ENCODE results near the gene SLC30A10.
"Not testable (repeated sequence)": the region's sequence is repeated elsewhere in the genome, so short reads cannot be mapped to it uniquely, and the experiment has no call there.

Gene SLC30A10

DNA sequence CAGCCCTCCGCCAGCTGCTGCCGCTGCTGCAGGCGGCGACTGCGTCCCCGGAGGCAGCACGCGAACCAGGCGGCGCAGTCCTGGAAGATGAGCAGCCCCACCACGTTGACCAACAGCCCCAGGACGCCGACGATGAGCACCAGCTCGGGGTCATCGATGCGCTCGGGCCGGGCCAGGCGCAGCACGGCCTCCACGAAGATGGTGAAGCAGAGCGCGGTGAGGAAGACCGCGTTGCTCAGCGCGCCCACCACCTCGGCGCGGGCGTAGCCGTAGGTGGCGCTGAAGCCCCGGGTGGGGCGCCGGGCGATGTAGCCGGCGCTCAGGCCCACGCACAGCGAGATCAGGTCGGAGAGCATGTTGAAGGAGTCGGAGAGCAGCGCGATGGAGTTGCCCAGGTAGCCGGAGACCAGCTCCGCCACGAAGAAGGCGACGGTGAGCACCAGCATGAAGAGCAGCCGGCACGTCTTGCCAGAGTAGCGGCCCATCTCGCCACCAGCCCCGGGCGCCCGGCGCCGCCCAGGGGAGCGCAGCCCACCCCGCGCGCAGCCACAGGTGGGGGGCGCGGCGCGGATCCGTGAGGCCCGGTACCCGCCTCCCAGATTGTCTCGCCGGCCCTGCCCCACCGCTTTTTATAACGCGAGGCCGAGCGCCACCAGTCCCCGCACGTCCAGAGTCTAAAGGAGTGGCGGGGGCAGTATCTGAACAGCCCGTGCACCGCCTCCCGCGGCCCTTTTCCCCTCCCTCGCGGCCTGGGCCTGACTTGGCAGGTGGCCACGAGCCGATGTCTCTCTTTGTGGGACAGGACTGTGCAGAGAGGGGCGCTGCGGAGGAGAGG lies at the start of gene SLC30A10:
TSS of gene SLC30A10 (minus strand) at position 602 of the 835 bp plus-strand sequence. CDS start at position 485, 117 bp downstream.
- no peak for DNase-seq (ENCODE audit: low read depth in 2 of 2)

DNA sequence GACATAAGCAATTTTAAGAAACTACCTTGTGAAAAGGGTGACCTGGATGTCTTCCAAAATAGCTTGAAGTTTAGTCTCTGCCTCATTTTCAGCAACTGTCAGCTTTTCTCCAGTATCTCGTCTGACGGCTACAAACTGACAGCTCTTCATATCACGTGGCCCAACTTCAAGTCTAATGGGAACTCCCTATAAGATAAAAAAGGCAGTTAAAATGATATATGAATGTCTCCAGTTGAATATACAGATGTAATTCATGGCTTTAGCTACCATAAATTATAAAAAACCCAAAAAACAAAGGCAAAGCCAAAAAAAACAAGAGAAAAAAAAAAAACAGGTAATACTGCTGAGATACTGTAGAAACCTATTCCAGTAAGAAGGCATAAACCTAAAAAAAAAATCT lies 44.9 kb upstream of the SLC30A10 start:
- no peak for DNase-seq (ENCODE audit: low read depth in 2 of 2)

DNA sequence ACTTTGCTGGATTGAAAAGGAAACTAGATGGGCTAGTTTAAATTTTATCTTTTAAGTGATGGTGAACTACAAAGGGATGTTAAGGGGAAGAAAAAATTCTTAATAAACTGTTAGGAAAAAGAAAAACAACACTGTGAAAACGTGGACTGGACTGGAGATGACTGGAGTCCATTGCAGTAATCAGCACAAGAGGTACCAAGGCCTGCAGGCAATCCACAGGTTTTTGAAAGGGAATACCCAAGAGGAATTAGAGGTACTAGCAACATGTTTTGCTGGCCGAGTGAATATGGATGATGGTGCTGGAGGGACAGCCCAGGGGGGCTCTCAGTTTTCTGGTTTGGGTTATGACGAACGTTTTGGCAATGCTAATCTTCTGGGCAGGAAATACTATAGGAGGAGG lies 39.0 kb upstream of the SLC30A10 start:
- no peak for DNase-seq (ENCODE audit: low read depth in 2 of 2)

DNA sequence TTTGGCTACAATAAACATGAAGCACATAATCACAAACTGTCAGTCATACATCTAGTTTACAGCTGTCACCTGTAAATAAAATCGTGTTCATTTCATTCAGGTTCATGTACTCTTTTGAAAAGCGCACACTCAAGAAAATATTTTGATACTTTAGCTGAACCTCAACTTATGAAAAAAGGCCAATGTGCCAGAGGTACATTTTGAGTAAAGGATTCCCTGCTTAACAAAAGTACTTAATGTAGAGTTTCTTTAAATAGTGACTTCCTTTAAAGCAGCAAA lies 37.7 kb upstream of the SLC30A10 start:
- DNase-seq (ENCODE audit: low read depth in 2 of 2) = no peak

DNA sequence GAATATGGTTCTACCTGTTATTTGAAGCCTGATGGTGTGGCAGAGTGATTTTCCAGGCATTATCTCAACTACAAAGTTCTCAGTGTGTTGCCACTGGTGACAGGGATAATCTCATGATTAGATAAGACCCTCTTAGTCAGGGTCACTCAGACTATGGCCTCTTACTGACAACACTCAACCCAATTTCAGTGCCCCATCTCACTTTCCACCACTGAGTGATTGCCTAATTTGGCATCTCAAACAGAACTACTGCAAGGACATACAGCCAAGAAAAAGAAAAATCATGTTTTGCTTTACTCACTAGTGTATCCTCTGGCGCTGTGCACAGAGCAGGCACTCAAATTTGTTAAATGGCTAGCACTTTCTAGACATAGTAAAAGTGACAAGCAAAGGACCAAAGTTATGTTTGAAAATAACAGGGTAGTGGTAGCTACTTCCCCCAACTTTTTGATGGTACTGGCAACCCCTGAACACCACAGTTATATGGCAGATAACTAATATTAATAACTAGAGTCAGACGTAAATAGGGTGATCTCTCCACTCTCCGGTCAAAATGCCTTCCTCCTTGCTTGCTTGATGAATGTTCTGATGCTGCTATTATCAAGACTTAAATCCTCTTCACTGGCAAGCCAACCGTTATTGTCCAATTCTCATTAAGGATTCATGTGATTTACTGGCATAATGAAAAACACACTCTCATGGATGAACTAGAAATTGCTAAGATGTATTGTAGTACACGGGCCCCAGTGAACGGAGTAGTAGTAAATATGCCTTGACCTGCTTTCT lies 37.1 kb upstream of the SLC30A10 start:
- DNase-seq (ENCODE audit: low read depth in 2 of 2) = no peak

DNA sequence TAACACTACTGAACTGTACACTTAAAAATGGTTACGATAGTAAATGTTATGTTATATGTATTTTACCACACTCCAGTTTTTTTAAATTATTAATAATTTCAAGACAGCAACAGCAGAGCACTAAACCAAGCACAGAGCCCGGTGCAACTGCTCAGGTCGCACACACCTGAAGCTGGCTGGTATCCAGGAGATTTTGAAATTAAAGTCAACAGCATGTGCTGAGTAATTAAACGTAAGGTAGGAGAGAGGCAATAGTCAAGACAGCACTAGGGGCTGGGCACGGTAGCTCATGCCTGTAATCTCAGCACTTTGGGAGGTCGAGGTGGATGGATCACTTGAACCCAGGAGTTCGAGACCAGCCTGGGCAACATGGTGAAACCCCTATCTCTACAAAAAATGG lies 35.1 kb upstream of the SLC30A10 start:
- DNase-seq (ENCODE audit: low read depth in 2 of 2) = no peak

DNA sequence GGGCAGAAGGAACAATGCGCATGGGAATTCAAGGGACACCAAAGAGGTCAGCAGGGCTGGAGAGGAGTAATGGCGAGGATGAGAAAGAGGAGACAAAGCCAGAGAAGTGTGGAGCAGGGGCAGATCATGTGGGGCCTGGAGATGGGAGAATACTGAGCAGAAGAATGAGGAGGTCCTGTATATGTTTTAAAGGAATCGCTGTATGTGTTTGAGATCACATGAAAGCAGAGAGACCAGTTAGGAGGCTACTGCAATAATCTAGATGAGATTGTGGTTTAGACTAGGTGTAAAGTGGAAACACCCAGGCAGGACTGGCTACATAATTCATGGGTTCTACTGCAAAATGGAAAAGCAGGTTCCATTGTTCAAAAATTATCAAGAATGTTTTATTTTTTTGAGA lies 33.3 kb upstream of the SLC30A10 start:
- no peak for DNase-seq (ENCODE audit: low read depth in 2 of 2)

DNA sequence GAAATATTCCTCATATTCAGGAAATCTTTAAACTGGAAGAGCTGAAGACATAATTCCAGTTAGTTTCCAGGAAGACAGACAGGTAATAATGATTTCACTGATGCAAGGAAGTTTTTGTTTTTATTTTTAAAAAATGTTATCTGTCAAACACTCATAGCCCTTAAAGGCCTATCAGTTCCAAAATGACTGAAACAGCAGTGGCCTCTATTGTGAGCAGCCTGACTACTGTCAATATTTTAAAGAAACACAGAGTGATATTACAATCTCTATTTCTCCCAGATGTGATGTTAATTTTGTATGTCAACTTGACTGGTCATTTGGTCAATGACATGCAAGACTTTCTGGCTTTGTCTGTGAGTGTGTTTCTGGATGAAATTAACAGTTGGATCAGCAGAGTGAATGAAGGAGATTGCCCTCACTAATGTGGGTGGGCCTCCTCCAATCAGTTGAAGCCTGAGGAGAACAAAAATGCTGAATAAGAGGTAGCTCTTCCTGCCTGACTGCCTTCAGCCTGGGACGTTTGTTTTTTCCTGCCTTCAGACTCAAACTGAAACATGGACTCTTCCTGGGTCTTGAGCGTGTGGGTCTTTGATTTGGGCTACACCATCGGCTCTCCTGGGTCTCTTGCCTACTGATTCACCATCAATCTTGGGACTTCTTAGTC lies 31.3 kb upstream of the SLC30A10 start:
- no peak for DNase-seq (ENCODE audit: low read depth in 2 of 2)

DNA sequence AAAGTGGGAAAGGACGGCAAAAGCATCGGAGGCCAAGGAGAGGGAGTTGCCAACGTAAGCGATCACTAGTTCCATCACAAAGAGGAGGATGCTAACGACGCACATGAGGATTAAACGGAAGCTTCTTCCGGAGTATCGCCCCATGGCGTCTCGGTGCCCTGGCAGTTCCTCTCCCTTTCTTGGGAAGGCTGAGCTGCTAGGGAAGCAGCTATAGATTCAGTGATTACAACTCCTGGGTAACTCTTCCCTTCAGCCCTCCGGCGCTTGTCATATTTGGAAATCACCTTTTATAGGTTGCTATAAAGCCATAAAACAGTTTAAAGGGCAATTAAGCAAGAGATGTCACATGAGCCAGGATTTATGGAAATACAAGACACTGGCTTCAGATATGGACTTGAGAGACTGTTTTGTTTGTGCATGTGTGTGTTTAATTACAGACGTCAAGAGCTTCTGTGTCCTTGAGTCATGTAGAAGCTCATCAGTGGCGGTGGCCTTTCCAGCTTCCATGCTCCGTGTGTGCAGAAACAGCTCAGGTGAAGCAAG lies 30.6 kb upstream of the SLC30A10 start:
- DNase-seq (ENCODE audit: low read depth in 2 of 2) = no peak

DNA sequence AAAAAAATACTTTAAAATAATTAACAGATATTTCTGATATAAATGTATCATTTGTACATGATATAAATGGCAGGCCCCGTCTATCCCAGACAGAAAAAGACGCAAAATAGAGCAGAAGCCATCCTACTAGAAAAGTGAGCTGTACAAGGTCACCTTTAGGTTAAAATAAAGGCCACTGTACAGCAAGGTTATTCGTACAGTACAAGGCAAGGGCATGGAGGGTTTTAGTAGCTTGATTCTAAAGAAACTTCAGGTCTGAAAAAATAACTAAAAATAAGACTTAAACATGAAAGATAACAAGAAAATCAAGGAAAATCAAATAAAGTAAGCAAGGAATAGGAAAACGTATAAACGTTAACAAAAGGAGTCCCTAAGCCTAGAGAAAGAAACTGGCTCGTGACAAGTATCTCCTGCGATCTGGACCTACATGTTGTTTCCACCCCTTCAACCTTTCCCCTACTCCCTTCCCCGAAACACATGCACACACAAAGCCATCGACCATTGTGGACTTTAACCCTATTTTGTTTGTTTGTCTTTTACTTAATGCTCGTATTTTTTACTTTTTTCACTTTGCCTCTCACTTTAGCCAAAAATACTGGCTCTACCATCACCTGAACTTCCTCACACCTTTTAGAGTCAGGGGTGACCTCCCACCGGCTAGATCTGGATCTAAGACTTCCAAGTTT lies 26.5 kb upstream of the SLC30A10 start:
- DNase-seq (ENCODE audit: low read depth in 2 of 2) = no peak

DNA sequence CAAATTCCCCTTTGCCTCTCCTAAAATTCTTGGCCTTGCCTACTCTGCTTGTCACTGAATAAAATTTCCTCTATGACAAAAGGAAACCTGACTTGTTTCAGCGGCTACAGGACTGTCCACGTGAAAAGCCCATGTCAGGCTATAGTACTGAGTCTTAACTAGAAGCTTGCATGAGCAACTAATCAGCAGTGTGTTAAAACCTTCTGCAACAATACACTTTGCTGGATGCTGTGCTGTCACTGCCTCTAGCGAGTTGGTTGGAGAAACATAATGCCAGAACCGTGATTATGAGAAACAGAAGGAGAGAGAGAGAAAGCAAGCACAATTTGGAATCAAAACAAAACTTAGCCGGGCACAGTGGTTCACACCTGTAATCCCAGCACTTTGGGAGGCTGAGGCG lies 25.7 kb upstream of the SLC30A10 start:
- DNase-seq (ENCODE audit: low read depth in 2 of 2) = no peak

DNA sequence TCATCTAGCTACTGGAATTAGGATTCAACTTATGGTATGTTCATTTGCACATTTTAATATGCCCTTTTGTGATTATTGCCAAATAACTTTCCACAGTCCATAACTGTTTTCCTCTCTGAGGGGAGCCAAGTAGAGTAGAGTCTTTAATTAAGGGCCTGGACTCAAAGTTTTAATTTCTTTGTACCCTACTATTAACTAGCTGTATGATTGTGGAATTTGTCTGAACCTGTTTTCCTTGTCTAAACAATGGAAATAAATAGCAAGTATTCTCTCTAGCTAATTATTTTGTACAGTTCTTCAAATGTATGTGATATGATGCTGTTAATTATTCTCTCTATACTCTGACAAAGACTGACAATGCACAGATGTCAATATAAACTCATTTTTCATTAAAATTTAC lies 24.0 kb upstream of the SLC30A10 start:
- no peak for DNase-seq (ENCODE audit: low read depth in 2 of 2)

DNA sequence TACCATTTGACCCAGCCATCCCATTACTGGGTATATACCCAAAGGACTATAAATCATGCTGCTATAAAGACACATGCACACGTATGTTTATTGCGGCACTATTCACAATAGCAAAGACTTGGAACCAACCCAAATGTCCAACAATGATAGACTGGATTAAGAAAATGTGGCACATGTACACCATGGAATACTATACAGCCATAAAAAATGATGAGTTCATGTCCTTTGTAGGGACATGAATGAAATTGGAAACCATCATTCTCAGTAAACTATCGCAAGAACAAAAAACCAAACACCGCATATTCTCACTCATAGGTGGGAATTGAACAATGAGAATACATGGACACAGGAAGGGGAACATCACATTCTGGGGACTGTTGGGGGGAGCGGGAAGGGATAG lies 20.9 kb upstream of the SLC30A10 start:
- DNase-seq (ENCODE audit: low read depth in 2 of 2) = not testable (repeated sequence)

DNA sequence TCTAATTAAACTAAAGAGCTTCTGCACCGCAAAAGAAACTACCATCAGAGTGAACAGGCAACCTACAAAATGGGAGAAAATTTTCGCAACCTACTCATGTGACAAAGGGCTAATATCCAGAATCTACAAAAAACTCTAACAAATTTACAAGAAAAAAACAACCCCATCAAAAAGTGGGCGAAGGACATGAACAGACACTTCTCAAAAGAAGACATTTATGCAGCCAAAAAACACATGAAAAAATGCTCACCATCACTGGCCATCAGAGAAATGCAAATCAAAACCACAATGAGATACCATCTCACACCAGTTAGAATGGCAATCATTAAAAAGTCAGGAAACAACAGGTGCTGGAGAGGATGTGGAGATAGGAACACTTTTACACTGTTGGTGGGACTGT lies 20.4 kb upstream of the SLC30A10 start:
- DNase-seq (ENCODE audit: low read depth in 2 of 2) = not testable (repeated sequence)

DNA sequence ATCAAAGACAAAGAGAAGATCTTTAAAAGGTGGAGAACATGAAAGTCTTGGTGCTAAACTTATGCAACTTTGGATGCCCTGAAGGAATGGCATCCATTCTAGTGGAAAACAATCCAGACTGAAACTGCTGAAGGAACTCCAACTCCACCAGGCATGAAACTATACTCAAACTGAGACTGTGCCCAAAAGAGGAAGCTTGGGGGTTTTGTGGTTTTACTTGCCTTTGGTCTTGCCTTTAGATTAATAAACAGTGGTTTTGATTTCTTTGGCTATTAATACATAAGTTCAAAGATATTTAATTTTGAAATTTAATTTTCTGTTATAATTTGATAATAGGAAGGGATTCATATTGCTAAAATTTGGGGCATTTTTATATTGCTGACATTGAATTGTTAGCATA lies 17.4 kb upstream of the SLC30A10 start:
- no peak for DNase-seq (ENCODE audit: low read depth in 2 of 2)

DNA sequence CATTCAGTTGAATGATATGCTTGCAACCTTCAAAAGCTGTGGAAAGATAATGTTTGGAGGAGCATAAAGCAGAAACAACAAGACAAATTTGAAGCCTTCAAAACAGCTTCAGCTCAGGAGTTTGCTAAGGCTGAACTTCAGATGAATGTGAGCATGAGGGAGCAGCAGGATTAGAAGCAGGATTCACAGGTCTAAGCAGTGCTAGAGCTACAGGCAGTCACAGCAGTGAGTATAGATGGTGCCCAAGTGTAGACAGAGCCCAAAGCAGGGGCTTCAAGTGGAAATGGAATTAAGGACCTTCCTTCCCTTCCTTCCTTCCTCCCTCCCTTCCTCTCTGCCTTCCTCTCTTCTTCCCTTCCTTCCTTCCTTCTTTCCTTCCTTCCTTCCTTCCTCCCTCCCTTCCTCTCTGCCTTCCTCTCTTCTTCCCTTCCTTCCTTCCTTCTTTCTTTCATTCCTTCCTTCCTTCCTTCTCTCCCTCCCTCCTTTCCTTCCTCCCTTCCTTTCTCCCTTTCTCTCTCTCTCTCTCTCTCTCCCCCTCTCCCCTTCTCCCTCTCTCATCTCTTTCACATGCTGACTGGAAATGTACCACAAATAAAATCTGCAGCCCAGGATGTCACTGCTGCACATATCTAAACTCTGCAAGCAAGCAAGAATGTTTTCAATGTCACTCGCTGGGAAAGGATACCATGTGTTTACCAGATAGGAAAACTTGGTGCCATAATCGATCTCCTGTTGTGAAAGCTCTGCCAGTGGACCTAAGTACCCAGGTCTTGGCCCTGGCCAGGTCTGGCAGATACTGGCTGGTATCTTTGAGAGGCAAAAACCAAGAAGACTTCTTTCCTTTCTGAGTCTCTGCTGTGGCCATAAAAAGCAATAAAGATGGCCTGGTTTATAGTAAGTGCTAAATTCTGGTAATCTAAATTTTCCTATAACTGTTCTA lies 13.1 kb upstream of the SLC30A10 start:
- no peak for DNase-seq (ENCODE audit: low read depth in 2 of 2)

DNA sequence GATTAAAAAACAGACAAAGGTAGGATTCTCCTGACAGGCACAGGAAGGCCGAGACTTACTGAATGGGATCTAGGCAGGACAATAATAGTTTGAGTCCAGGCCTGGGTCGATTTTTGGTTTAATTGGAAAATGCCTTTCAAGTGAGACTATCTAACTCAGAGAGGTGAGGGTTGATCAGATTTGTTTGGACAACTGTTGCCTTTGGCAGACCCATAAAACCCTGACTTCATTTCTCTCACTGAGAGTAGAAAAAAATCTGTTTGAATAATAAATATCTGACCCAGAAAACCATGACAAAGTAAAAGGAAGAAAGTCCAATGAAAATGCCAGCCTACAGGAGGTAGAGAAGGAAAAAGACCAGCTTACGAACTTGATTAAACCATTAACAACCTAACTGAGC lies 12.3 kb upstream of the SLC30A10 start:
- no peak for DNase-seq (ENCODE audit: low read depth in 2 of 2)

DNA sequence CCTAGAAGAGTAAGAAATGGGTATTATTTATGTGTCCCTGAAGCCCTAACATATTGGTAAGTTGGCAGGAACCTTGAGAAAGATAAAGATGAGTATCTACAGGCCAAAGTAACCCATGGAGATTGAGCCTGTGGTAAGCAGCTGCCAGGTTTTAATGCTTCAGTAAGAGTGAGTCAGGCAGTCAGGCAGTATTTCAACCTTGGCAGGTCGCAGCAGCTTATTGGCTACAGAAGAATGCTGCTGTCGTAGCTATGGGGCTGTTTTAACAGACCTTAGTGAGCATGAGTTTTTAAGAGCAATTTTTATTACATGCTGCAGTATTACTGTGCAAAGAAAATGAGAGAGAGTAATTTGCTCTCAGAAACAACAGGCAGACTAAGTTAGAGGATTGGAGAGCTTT lies 10.3 kb upstream of the SLC30A10 start:
- no peak for DNase-seq (ENCODE audit: low read depth in 2 of 2)

DNA sequence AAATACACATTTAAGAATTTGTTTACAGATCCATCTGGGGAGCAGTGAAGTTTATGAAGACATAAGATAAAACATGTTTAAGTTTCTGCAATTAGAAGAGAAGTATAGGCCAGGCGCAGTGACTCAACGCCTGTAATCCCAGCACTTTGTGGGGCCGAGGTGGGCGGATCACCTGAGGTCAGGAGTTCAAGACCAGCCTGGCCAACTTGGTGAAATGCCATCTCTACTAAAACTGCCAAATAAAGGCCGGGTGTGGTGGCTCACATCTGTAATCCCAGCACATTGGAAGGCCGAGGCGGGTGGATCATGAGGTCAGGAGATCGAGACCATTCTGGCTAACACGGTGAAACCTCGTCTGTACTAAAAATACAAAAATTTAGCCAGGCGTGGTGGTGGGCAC lies 5.4 kb upstream of the SLC30A10 start:
- not testable (repeated sequence) for DNase-seq (ENCODE audit: low read depth in 2 of 2)

DNA sequence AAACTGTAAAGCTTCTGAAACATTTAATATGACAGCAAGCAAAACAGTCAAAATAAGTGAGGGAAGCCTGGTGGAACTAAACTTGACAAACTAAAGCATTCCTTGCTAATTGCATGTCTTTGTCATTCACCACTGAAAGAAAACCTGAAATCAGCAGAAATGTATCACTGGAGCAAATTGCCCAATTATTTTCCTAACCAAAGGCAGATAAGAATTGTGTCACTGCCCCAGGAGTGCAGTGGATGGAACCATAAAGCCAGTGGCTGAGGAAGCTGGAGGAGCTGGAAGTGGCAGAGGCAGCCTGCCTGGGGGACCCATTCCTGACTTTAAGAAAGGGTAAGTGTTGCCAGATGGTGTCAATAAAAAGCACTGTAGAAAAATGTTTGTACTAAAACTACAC lies 2.7 kb upstream of the SLC30A10 start:
- no peak for DNase-seq (ENCODE audit: low read depth in 2 of 2)

DNA sequence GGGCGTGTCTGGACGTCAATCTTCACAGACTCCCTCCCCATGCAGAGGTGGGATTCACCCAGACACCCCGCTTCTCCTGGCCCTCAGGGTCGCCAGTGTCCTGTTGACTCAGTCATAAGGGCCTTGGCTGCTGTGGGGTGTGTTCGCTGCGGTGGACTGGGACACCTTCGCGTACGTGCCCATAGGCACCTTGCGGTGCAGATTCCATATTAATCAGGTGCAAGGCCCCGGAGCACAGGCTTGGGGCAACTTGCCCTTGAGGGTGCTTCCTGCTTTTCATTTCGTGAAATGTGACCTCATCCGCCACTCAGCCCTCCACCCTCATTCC lies 398 bp upstream of the SLC30A10 start:
- DNase-seq (ENCODE audit: low read depth in 2 of 2) = no peak
